IMR-90 (cell line): ENCODE results near the gene DISC1. TPM values are rescaled to one million over a fixed set of nuclear protein-coding genes. Genes with fewer than 3 reads are reported as not detected.

Source experiments
- ATAC-seq: fragments of 200-7000 bp; cut with Tn5 transposase; 2 replicates; pipeline ENCODE4 v1.9.1; 2020; ENCODE audit warnings: low read depth, mild to moderate bottlenecking, moderate library complexity
- BruUV-seq: library from RNA; stranded (reverse); fragments of 400-500 nt; replicated peaks from 2 replicates; lab custom pipeline; 2021; lab: Mats Ljungman, UMichigan
- CTCF ChIA-PET: fragments of 300-600 bp; formaldehyde crosslinking; extraction: SDS; loops from one replicate; lab custom pipeline; 2021; ENCODE audit warnings: antibody characterized with exemption; lab: Yijun Ruan, JAX
- POLR2A ChIA-PET: fragments of 300-600 bp; sonication (Branson Sonifier 250); formaldehyde crosslinking; loops from one replicate; lab custom pipeline; 2022; ENCODE audit warnings: antibody characterized with exemption; ENCODE audit not compliant: unreplicated experiment; lab: Charles Lee
- DNase-seq: peaks from one replicate; pipeline ENCODE4 v3.0.0; 2013
- H2AFZ ChIP-seq: replicated peaks from 2 replicates; pipeline ENCODE3; 2013; ENCODE audit warnings: low read length, mild to moderate bottlenecking; ENCODE audit not compliant: poor library complexity
- H2AK5ac ChIP-seq: 2 replicates; pipeline ENCODE4 v1.6.1; 2013; ENCODE audit warnings: low read depth, low read length, inconsistent platforms
- H2AK9ac ChIP-seq: replicated peaks from 2 replicates; pipeline ENCODE3; 2013; ENCODE audit warnings: mild to moderate bottlenecking, low read depth, low read length, moderate library complexity; ENCODE audit not compliant: poor library complexity
- H2BK120ac ChIP-seq: 2 replicates; pipeline ENCODE4 v1.6.1; 2013; ENCODE audit warnings: low read depth, low read length, inconsistent platforms
- H2BK15ac ChIP-seq: 3 replicates; pipeline ENCODE4 v1.6.1; 2013; ENCODE audit warnings: low read depth, low read length, inconsistent platforms
- H2BK20ac ChIP-seq: 2 replicates; pipeline ENCODE4 v1.6.1; 2013; ENCODE audit warnings: low read depth, mild to moderate bottlenecking, inconsistent platforms, low read length, moderate library complexity
- H2BK5ac ChIP-seq: 2 replicates; pipeline ENCODE4 v1.6.1; 2013; ENCODE audit warnings: mild to moderate bottlenecking, low read depth, low read length, inconsistent platforms; ENCODE audit not compliant: poor library complexity, severe bottlenecking
- H3K14ac ChIP-seq: replicated peaks from 2 replicates; pipeline ENCODE4 v1.6.1; 2013; ENCODE audit warnings: low read depth, low read length, inconsistent platforms
- H3K18ac ChIP-seq: 2 replicates; pipeline ENCODE4 v1.6.1; 2013; ENCODE audit warnings: low read depth, low read length, control low read depth
- H3K23ac ChIP-seq: 2 replicates; pipeline ENCODE4 v1.6.1; 2013; ENCODE audit warnings: low read depth, low read length, inconsistent platforms
- H3K27ac ChIP-seq: 2 replicates; pipeline ENCODE4 v1.5.1; 2013; ENCODE audit warnings: mild to moderate bottlenecking, control low read depth, low read length; ENCODE audit not compliant: insufficient read depth
- H3K27me3 ChIP-seq: 2 replicates; pipeline ENCODE4 v1.6.1; 2013; ENCODE audit warnings: low read length; ENCODE audit not compliant: control insufficient read depth, insufficient read depth
- H3K36me3 ChIP-seq: 2 replicates; pipeline ENCODE4 v1.6.1; 2013; ENCODE audit warnings: low read length, mixed read lengths; ENCODE audit not compliant: control insufficient read depth, insufficient read depth
- H3K4ac ChIP-seq: 2 replicates; pipeline ENCODE4 v1.6.1; 2013; ENCODE audit warnings: low read depth, low read length, inconsistent platforms
- H3K4me1 ChIP-seq: 2 replicates; pipeline ENCODE4 v1.6.1; 2013; ENCODE audit warnings: low read length, mixed read lengths; ENCODE audit not compliant: control insufficient read depth, insufficient read depth
- H3K4me2 ChIP-seq: 2 replicates; pipeline ENCODE4 v1.6.1; 2013; ENCODE audit warnings: low read depth, mild to moderate bottlenecking, control low read depth, low read length, moderate library complexity
- H3K4me3 ChIP-seq: 2 replicates; pipeline ENCODE4 v1.5.1; 2013; ENCODE audit warnings: low read depth, mild to moderate bottlenecking, control low read depth, low read length, moderate library complexity; ENCODE audit not compliant: insufficient read depth
- H3K56ac ChIP-seq: 2 replicates; pipeline ENCODE4 v1.6.1; 2013; ENCODE audit warnings: low read length, inconsistent platforms; ENCODE audit not compliant: insufficient read depth; ENCODE audit errors: extremely low read depth
- H3K79me1 ChIP-seq, 2 experiments: 2 replicates each; pipeline ENCODE4 v1.6.1; 2013; ENCODE audit warnings: low read length in 2 of 2, inconsistent platforms in 1 of 2, low read depth in 1 of 2
- H3K9ac ChIP-seq: 2 replicates; pipeline ENCODE4 v1.6.1; 2013; ENCODE audit warnings: low read depth, low read length, control low read depth
- H3K9me1 ChIP-seq: 2 replicates; pipeline ENCODE4 v1.6.1; 2013; ENCODE audit warnings: low read length, inconsistent platforms; ENCODE audit not compliant: insufficient read depth
- H3K9me3 ChIP-seq: 2 replicates; pipeline ENCODE4 v1.6.1; 2013; ENCODE audit warnings: low read length; ENCODE audit not compliant: control insufficient read depth, insufficient read depth
- H4K20me1 ChIP-seq: 2 replicates; pipeline ENCODE4 v1.6.1; 2013; ENCODE audit warnings: low read length, inconsistent platforms; ENCODE audit not compliant: insufficient read depth
- H4K5ac ChIP-seq: 2 replicates; pipeline ENCODE4 v1.6.1; 2013; ENCODE audit warnings: mild to moderate bottlenecking, low read depth, low read length, control low read depth
- H4K8ac ChIP-seq, 2 experiments: 2 replicates each; pipeline ENCODE4 v1.6.1; 2013; ENCODE audit warnings: low read depth in 2 of 2, low read length in 2 of 2, control low read depth in 1 of 2, inconsistent platforms in 1 of 2
- H4K91ac ChIP-seq: 2 replicates; pipeline ENCODE4 v1.6.1; 2013; ENCODE audit warnings: low read depth, low read length, inconsistent platforms; ENCODE audit not compliant: insufficient read depth
- BHLHE40 ChIP-seq: fragments of 150-350 bp; IDR thresholded peaks from 2 replicates; pipeline ENCODE4 v1.6.1; 2016; ENCODE audit warnings: mild to moderate bottlenecking, low read depth, low read length
- CEBPB ChIP-seq: IDR thresholded peaks from 2 replicates; pipeline ENCODE4 v1.6.1; 2012; ENCODE audit warnings: low read depth, low read length, improper control_type of control experiment
- CHD1 ChIP-seq: IDR thresholded peaks from 2 replicates; pipeline ENCODE4 v1.6.1; 2012; ENCODE audit warnings: low read depth, low read length, improper control_type of control experiment
- CTCF ChIP-seq: conservative IDR thresholded peaks from 2 replicates; pipeline ENCODE4 v1.5.1; 2012; ENCODE audit warnings: mild to moderate bottlenecking, low read depth, low read length, improper control_type of control experiment
- FOS ChIP-seq: fragments of 150-350 bp; IDR thresholded peaks from 2 replicates; pipeline ENCODE4 v1.6.1; 2016; ENCODE audit warnings: low read depth, low read length
- MAFK ChIP-seq: IDR thresholded peaks from 2 replicates; pipeline ENCODE4 v1.6.1; 2012; ENCODE audit warnings: low read depth, low read length, improper control_type of control experiment
- MAZ ChIP-seq: IDR thresholded peaks from 2 replicates; pipeline ENCODE4 v1.6.1; 2012; ENCODE audit warnings: low read depth, mild to moderate bottlenecking, low read length, improper control_type of control experiment, moderate library complexity, borderline replicate concordance
- NFE2L2 ChIP-seq: fragments of 150-350 bp; IDR thresholded peaks from 2 replicates; pipeline ENCODE4 v1.6.1; 2016; ENCODE audit warnings: low read depth, mild to moderate bottlenecking, low read length
- RAD21 ChIP-seq: IDR thresholded peaks from 2 replicates; pipeline ENCODE4 v1.6.1; 2012; ENCODE audit warnings: low read length, improper control_type of control experiment
- RCOR1 ChIP-seq: IDR thresholded peaks from 2 replicates; pipeline ENCODE4 v1.6.1; 2012; ENCODE audit warnings: mild to moderate bottlenecking, low read length, improper control_type of control experiment; ENCODE audit not compliant: insufficient replicate concordance
- RFX5 ChIP-seq: IDR thresholded peaks from 2 replicates; pipeline ENCODE4 v1.8.0; 2012; ENCODE audit warnings: low read depth, mild to moderate bottlenecking, low read length, moderate library complexity
- USF2 ChIP-seq: fragments of 150-350 bp; IDR thresholded peaks from 2 replicates; pipeline ENCODE4 v1.6.1; 2017; ENCODE audit warnings: mild to moderate bottlenecking, antibody characterized with exemption, low read length, low read depth
- WGBS, 2 experiments: methylation state at CpG; one replicate each; pipeline versions ENCODE4 v1.1.5 to v1.1.7; 2013; ENCODE audit warnings: missing lambda C conversion rate in 2 of 2; ENCODE audit not compliant: insufficient read length in 1 of 2; ENCODE audit errors: extremely low coverage in 2 of 2; 5-methylcytosine and 5-hydroxymethylcytosine counted together
- dilution Hi-C: fragments of 300-500 bp; cut with HindIII; formaldehyde crosslinking; loops from one replicate; pipeline ENCODE4 v1.14.3; 2018; ENCODE audit warnings: low sequenced_read_pairs; ENCODE audit not compliant: unreplicated experiment
- in situ Hi-C: fragments of 300-500 bp; cut with MboI; formaldehyde crosslinking; loops from 3 replicates; pipeline ENCODE4 v1.14.3; 2019; ENCODE audit warnings: low sequenced_read_pairs, inconsistent platforms, mixed read lengths
- intact Hi-C: fragments of 100-400 bp; cut with micrococcal nuclease; formaldehyde crosslinking; loops from 2 replicates; pipeline ENCODE4 v1.10.0; 2022
- polyA plus RNA-seq, 3 experiments: library from polyadenylated mRNA; depleted of rRNA; stranded (reverse); fragments of >200 nt; gene quantifications; 2 replicates each; pipeline ENCODE4 v1.2.3, GENCODE V29; 2012; ENCODE audit warnings: low replicate concordance in 1 of 3
- total RNA-seq: library from RNA; depleted of rRNA; stranded (reverse); fragments of >200 nt; gene quantifications from 2 replicates; pipeline ENCODE4 v1.2.3, GENCODE V29; 2012

DISC1 gene
- total and polyA plus RNA-seq, 2 of the 4 experiments (the other 2 are of a cell fraction), result 2.2 to 7.0 TPM

GRCh38 chr1:231836227-231836893, 209.8 kb downstream of the DISC1 start:
- Histone ChIP-seq H2AK9ac (no peak overlapping the region), H3K4ac (no peak overlapping the region), H2BK120ac (no peak overlapping the region), H3K4me3 (no peak overlapping the region), H2BK15ac (no peak overlapping the region), H4K8ac (no peak overlapping the region), H3K18ac (no peak overlapping the region), H4K20me1 (no peaks in the 10 kb centered on the region), H3K4me1 (no peaks in the 10 kb centered on the region), H3K79me1 (no peaks in the 10 kb centered on the region), H3K23ac (no peak overlapping the region), H3K9me1 (0 out of 2 replicates have a peak, but pooled peaks cover 4% of the 10 kb centered on the region), H2AK5ac (no peak overlapping the region), H3K14ac (no peak overlapping the region; the same call in 1 of the 2 replicates), H3K9ac (no peak overlapping the region), H3K27ac (no peak overlapping the region), H2AFZ (no peak overlapping the region), H3K27me3 (no peaks in the 10 kb centered on the region), H4K91ac (no peak overlapping the region), H3K4me2 (no peak overlapping the region), H4K5ac (no peak overlapping the region), H3K36me3 (no peaks in the 10 kb centered on the region), H2BK5ac (no peak overlapping the region), H3K56ac (no peak overlapping the region), H3K9me3 (no peaks in the 10 kb centered on the region), H2BK20ac (no peak overlapping the region)
- WGBS, 2 experiments, result no CpG with 5 or more reads among the region's 14 CpGs
- intact Hi-C loops, result no loop called here
- ATAC-seq, result no peak
- ChIA-PET CTCF (no interaction called here), POLR2A (no interaction called here)
- no peak for DNase-seq
- dilution Hi-C loops, result no loop called here
- TF ChIP-seq CTCF (no peak), FOS (no peak), RCOR1 (no peak), BHLHE40 (no peak), NFE2L2 (no peak), RFX5 (no peak), CEBPB (no peak), USF2 (no peak), MAZ (no peak), MAFK (no peak), CHD1 (no peak), RAD21 (no peak)
- in situ Hi-C loops, result no loop called here
- no TSS peak for BruUV-seq
